ENCODE measurements around the gene RPRD1A. TPM values are rescaled to one million over a fixed set of nuclear protein-coding genes. Genes with fewer than 3 reads are reported as not detected.
"Not testable (repeated sequence)": the region's sequence is repeated elsewhere in the genome, so short reads cannot be mapped to it uniquely, and the experiment has no call there.

RPRD1A gene
- polyA plus RNA-seq, 10 donors: 35.3 to 46.5 (median 40.7) TPM

DNA sequence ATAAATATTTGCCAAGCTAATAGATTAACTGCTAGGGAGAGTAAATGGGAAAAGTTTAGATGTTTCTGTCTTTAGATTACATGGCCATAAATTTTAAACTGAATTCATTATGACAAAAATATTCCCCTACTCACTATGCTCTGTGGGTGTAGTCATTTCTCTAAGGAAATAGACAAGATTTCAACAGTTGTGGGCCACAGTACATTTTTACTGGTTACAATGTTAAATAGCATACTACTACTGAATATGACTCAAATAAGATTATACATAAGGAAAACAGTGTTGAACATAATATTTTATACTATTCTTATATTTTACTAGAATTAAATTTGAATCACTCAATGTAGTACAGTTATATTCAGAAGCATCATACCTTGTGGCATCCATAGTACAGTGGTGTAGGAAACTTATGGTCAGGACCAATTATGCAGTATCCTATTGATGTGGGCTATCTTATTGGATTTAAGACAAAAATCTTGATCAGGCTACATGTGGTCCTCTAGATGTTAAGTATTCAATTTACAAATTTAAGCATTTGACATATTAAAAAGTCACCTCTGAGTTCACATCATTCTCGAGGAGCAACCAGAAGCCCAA lies 33.0 kb downstream of the RPRD1A start:
- no peak for DNase-seq

DNA sequence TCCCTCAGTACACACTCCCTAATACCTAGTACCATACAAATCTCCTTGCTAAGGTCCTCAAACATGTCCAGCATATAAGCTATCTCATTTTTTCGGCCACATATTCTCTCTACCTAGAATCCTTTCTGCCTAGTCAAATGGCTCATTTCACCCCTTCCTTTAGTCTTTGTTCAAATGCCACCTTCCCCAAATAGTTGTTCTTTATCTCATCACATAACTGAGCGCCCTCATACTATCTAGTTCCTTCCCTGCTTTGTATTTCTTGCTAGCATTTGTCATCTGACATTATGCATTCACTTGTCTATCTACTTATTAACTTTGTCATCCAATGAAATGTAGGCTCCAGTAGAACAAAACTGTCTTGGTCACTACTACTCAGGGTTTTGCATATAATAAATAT lies 35.5 kb downstream of the RPRD1A start:
- DNase-seq: no peak

DNA sequence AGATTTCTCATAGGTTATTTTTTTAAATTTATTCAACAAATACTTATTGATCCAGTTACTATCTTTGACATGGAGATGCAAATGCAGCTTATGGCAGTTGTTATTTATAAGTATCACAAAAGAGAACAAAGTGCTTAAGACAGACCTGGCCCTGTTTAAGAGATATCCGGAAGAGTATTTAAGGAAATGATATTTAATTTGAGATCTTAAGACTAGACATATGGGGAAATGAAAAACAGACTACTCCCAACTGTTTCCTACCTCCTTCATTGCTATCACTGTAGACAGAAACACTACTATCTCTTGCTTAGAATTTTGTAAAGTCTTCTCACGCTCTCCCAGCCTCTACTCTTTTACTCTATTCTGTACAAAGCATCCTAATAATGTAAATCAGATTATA lies 36.0 kb downstream of the RPRD1A start:
- no peak for DNase-seq

DNA sequence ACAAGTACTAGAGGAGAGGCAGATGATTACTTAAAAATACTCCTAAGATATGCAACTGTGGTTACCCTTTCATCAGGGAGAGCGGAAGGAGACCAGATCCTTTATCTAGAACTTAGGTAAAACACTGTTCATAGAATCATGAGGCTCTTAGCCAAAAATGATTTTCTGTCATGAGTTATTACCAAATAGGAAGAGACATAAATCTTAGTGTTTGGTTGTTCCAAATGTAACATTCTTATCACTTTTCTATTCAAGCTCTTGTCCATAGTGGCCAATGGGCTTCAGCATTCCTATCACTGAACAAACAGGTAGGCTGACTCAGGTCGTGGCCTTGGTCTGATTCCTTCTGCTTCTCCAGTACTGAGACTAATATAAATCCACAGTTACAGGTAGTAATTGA lies 38.5 kb downstream of the RPRD1A start:
- DNase-seq: no peak

DNA sequence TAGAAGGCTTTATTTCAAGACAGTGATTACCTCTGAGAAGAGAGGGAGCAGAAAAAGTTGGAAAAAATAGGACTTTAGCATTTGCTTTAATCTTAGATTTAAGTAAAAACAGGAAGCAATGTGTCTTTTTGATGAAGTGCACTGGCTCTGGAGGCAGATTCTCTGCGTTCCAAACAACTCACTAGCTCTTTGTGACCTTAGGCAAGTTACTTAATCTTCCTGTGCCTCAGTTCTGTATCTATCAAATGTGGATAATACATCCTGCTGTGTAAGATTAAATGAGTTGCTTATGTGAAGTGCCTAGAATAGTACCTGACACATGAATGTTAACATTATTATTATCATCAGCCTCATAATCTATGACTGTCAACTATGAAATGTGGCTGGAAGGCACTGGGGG lies 42.3 kb downstream of the RPRD1A start:
- DNase-seq: no peak

DNA sequence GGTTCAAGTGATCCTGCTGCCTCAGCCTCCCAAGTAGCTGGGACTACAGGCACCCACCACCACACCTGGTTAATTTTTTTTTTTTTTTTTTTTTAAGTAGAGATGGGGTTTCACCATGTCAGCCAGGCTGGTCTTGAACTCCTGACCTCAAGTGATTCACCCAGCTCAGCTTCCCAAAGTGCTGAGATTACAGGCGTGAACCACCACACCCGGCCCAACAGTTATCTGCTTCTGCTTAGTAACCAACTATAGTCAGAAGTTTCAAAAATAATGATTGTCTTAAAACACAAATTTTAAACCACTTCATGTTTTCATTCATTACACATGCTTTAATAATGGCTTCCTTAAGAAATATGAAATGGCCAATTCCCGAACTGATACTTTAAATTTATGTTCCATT lies 43.1 kb downstream of the RPRD1A start:
- DNase-seq: not testable (repeated sequence)

DNA sequence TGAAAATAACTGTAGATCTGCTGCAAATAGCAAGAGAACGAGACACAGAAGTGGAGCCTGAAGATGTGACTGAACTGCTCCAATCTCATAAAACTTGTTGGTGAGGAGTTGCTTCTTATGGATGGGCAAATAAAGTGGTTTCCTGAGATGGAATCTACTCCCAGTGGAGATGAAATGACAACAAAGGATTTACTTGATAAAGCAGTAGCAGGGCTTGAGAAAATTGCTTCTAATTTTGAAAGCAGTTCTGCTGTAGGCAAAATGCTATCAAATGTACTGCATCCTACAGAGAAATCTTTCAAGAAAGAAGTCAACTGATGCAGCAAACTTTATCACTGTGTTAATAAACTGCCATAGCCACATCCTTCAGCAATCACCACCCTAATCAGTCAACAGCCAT lies 44.0 kb downstream of the RPRD1A start:
- DNase-seq: no peak

DNA sequence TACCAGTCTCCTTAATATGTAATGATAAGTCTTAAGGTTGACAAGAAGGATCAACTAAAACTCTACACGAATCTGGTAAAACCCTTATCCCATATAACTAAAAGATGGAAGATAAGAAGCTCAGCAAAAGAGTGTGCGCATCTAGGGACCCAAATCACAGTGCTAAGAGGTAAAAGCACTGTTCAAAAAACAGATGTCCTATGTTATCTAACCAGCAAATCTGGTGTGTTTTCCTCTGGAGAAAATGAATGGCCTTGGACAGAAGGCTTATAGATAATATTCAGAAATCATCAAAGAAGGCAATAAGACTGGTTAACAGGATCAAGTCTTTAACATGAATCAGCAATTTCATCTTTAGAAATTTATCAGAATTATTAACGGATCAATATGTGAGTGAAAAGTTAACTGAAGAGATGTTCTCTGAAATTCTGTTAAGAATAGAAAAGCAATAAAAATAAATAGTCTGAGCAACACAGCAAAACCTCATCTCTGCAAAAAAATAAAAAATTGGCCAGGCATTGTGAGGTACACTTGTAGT lies 47.1 kb downstream of the RPRD1A start:
- DNase-seq: no peak

DNA sequence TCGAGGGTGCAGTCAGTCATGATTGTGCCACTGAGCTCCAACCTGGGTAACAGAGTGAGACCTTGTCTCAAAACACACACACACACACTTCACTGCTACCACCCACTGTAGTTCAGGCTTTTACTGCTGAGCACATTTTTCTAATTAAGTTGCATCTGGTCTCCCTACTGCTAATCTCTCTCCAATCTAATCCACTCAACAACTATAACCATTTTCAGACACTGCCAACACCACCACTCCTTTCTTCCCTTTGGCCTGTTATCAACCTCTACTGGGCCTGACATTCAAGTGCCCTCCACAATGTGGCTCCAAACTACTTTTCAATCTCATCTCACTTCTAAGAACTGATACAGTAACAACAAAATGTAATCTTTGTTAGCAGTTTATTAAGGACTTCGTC lies 50.1 kb downstream of the RPRD1A start:
- DNase-seq: peak in 1 of 3 donors; percentile 2

DNA sequence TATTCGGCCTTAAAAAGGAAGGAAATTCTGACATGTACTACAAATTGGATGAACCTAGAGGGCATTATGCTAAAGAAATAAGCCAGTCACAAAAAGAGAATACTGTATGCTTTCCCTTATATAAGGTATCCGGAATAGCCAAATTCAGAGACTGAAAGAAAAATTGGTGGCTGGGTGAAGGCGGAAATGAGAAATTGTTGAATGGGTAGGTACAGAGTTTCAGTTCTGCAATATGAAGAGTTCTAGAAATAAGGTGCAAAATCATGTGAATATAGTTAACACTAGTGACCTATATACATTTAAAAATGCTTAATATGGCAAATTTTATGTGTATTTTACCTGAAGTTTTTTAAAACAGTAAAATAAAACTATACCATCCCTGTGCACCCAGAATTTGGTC lies 51.7 kb downstream of the RPRD1A start:
- DNase-seq: no peak

DNA sequence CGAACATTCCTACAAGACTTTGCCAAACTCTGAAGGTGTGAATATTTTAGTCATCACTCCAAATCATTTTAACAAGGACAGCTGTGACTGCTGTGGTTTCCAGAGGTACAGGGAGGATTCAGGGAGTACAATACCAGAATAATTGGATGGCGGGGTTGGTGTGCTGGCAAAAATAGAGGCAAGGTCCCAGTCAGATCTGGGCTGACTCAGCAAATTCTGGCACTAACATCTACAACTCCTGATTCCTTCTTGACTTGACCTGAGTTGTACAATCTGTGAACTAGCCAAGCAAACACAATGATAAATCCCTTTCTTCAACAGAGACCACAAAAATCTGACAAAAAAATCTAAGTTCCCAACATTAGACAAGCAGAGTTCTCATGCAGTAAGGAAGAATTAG lies 54.5 kb downstream of the RPRD1A start:
- DNase-seq: no peak

DNA sequence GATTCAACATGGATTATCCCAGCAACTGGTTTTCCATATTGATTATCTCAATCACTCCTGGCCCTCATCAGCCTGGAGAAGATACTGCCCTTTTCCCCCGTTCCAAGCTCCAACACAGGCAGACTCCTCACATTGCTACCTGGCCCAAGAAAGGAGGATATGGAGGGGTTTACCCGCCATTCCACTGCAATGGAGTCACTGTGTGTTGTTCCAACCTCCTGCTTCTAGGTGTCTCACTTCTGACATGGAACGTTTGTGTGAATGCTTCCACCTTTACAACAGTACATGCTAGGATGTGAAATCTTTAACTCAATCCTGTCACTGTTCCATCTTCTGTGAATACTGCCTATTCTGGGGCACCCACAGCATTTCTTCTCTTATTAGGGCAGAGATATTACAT lies 58.1 kb downstream of the RPRD1A start:
- no peak for DNase-seq

DNA sequence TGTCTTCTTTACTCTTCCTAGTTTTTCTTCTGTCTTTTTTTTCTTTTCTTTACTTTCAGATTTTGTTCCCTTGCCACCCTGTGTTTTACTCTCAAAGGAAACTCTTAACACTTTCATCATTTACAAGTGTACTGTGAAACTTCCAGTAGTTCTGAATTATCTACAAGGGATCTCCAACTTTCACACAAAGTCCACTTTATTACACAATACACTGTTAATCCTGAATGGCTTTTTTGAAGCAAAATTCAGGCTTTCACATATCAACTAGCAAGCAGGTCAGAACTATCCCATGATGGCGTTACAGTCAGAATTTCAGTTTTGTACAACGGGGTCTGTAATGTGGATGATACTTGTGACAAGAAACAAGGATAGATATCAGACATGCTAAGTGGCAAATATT lies 60.4 kb downstream of the RPRD1A start:
- no peak for DNase-seq

DNA sequence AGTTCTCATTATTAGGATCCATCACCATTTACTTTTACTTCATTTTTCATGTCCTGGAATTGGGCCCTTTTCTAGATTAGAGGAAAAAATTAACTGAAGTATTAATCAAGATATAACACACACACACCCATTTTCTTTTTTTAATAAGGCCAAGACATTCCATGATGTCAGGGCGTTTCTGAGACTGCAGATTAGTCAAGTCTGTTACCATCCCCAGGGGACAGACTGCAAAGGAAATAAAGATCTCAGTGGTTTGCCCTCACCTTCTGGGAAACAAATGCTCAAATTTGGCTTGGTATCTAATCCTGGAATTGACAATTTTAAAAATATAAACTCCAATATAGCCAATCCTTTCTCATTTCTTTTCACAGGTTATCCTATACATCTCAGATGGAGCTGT lies 67.4 kb downstream of the RPRD1A start:
- DNase-seq: no peak

DNA sequence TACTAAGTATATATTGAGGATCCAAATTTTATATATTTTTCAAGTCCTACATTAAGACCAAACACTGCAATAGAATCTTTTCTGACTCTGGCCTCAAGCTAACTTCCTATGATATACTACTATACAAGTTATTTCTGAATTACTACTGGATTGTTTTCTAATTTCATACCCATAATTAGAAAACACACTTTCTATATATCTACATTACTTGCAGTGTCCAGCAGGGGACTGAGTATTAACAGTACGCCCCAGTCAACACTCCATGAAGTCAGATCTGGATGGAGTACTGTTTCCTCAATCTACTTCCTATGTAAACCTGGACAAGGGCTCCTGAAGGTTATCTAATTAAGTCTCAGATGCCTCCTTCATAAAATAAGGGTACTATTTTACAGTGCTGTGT lies 68.4 kb downstream of the RPRD1A start:
- no peak for DNase-seq

DNA sequence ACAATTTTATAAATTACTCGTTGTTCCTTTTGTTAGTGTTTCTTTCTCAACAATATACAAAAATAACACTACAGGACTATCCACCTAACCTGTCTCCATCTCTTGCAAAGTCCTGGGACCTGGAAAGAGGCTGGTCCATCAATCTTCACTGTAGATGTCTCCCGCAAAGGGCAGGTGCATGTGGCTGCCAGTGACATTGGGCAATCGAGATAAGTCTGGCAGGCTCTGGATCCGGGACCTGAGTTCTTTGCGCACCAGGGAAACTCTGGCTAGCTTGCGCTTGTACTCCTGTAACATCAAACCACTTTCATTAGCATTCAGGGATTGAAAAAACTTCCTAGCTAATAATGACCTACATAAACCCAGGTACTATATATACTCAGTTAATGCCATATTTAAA lies 74.3 kb downstream of the RPRD1A start:
- no peak for DNase-seq

DNA sequence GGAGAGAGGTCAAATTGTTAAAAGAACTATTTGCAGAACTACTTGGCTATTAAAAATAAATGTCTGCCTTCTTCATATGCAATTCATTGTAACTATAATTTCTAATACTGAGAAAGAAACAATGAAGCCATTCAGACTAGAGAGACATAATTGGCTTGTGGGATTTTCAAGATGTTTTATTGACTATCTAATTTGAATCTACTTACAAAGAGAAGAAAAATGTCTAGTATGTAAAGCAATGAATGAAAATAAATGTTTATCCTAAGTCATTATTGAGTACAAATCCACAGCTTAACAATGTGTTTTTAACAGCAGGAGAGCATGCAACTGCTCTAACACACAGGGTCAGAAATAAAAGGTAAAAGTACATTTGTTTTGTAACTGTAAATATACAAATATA lies 75.7 kb downstream of the RPRD1A start:
- DNase-seq: no peak

DNA sequence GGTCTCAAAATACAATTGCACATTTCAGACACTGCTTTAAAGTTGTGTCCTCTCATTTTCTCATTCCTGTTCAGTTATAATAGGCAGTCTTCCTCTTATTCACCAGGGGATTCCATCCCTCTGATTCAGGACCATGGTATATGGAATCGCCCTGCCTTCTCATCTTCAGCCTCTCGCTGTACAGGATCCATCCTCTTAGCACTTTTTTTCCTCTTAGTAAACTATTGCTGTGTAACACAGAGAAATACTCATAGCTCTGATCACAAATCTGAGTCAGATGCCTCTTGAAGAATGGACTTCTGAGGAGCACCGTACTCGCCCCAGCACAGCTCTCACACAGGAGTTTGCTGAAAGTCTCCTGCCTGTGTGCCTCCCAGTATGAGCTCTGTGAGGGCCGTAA lies 83.5 kb downstream of the RPRD1A start:
- peak in 1 of 3 donors; percentile 80 for DNase-seq

DNA sequence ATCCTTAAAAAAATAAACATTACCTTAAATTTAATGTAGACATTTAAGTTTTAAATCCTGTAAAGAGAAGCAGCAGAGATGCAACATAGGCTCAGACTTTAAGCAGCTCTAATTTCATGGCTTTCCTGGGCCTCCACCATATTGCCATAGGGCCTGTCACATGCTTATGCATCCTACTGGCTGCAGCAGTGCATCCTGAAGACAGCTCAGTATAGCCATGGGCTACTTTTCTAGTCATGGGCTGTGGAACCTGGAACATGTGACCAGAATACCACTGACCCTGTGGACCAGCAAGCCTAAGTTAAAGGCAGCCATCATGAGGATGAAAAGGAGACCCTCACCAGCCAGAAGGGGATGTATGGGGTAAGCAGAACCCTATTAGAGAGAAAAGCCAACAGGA lies 84.2 kb downstream of the RPRD1A start:
- DNase-seq: no peak

DNA sequence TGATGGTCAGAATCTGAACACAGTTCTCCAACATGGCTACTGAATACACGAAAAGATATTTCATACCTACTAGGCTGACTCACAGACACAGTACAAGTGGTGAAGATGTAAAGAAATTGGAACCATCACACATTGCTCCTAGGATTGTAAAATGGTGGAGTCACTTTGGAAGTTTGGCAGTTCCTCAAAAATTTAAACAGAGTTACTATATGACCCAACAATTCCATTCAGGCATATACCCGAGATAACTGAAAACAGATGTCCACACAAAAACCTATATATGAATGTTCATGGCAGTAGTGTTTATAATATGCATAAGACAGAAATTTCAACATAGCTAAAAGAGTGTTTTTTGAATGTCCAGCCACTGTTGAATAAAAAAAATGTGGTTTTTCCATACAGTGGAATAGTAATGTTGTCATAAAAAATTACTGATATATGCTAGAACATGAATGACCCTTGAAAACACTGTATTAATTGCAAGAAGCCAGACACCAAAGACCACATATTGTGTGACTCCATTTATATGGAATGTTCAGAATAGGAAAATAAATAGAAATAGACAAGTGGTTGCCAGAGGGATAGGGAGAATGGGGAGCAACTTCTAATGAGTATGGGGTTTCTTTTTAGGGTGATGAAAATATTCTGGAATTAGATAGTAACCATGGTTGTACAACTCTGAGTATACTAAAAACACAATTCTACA lies 84.8 kb downstream of the RPRD1A start:
- peak in 1 of 3 donors; percentile 84 for DNase-seq

DNA sequence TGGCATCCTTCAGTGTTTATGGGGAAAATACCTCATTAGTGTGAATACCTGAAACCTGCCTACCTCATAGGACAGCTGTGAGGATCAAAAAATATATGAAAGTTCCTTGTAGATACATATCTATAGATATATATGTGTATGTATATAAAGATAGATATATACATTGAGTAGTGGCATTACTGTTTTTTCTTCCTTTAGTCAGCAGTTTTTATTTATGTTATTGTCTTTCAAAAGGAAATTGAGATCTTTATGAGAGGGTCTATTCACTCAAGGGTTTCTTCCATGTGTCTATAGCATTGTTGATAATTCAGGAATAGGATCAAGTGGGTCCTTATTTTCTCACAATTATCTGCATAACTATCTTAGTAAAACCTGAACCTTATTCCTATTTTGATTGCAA lies 88.2 kb downstream of the RPRD1A start:
- no peak for DNase-seq

DNA sequence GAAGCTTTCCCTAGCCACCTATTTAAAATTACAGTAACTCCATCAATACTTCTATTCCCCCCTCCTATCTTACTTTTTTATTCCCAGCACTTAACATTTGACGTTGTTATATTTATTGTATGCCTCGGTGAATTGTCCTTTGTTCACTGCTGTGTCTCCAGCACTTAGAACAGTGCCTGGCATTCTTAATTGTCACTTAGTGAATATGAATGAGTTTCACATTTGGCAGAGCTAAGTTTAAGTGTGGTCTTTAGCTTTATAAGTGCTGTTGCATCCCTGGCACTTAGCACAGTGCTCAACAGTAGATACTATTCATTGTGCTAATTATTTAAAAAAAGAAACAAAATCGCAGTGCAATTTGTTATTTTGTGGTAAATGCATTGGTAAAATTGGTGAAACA lies 93.2 kb downstream of the RPRD1A start:
- no peak for DNase-seq

DNA sequence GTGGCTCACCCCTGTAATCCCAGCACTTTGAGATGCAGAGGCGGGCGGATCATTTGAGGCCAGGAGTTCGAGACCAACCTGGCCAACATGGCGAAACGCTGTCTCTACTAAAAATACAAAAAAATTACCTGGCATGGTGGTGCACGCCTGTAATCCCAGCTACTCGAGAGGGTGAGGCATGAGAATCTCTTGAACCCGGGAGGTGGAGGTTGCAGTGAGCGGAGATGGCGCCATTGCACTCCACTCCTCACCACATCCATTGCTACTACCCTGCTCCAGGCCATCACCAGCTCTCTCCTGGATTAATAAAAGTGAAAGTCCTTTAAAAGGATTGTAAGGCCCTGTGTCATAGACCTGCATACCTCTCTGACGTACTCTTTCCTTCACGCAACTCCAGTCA lies 93.7 kb downstream of the RPRD1A start:
- DNase-seq: no peak

All from muscle of back (tissue), 11 donors.